D341Med (cell line): ENCODE measurements around the gene CTU2.

Source experiments
- DNase-seq: peaks from one replicate; pipeline ENCODE4 v3.0.0; 2012; ENCODE audit warnings: low spot score

CTU2 gene

GRCh38 chr16:88761143-88761534, 54.8 kb downstream of the CTU2 start:
- no peak for DNase-seq

GRCh38 chr16:88761830-88762229, 55.5 kb downstream of the CTU2 start:
- no peak for DNase-seq

- DNase-seq = no peak
Observed at GRCh38 chr16:88762258-88762870, 56.1 kb downstream of the CTU2 start.

DNA sequence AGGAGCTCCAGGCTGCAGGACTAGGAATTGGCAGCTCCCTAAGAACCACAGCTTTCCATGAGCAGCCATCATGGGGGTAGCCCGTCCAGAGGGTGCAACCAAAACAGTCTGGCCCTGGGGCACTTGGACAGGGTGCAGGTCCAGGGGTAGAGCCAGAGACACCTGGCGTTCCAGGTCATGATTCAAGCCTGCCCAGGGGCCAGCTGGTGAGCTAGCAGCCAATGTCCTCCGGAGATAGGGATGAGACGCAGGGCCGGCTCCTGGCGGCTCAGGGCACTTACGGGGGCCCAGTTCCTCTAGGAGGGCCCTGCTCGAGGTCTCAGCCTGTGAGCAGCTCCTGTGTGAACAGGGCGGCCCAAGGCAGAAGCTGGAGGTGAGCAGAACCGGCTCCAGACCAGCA, 56.6 kb downstream of the CTU2 start:
- no peak for DNase-seq

DNA sequence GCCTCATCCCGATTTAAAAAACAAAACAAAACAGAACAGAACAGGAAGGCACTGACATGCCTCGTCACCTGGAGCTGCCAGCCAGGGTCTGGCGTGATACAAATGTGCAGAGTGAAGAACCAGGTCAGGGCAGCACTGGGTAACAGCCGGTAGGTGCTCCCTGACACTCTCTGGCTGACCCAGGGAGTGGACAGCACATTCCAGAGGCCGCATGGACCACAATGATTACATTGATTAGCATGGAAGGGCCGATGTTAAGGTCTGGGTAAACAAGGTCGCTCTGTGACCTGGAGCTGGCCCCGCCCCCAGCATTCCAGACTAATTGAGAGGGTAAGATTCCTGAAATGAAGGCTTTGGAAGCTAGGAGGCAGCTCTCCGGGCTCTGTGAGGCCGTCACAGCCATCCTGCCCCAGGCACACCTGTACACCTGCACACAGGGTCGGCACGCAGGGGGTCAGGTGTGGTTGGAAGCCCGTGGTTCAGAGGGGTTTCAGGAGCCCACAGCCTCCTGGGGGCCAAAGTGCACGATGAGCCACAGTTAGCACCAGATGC, 57.3 kb downstream of the CTU2 start:
- DNase-seq = no peak

DNA sequence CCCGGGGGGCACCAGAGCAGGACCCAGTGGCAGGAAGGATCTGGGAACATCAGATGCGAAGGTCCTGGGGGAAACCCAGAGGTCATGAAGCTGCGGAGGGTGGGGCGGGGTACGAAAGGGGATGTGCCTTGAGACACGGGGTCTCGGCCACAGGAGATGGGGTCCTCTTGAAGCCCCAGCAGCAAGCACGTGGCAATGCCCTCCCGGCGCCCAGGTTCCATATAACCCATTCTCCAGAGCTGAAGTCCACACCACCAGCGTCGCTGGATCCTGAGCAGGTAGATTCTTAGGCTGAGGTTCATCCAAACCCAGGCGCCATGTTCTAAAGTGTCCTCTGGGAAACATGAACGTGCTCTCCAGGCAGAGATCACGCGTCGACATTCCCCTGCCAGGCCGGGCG, 57.8 kb downstream of the CTU2 start:
- DNase-seq = no peak

DNA sequence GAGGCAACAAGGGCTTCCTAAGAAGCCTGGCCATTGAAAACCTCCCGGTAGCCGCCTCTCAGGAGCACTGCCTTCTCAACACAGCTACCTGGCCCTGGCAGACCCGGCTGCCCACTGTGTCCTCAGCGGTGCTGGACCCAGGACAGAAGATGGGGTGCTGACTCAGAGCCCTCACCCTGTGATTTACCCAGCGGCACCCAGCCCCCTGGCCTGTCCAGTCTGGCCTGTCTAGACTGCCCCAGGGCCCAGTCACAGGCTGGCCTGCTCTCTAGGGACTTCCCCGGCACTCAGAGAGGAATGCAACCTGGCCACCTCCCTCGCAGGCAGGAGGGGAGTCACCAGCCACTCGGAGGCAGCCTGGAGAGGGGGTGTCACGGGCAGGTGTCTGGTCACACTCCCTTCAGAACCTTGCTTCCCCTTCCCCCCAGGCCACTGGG, 58.6 kb downstream of the CTU2 start:
- DNase-seq = no peak
